Uterus (tissue), 4 donors: Measurements from ENCODE around the gene OOSP3. TPM values are rescaled to one million over a fixed set of nuclear protein-coding genes. Genes with fewer than 3 reads are reported as not detected.

Experiments used
- DNase-seq, 2 donors: peaks; one replicate each; pipeline ENCODE4 v3.0.0-alpha.2; 2019 to 2020
- H3K27ac ChIP-seq, 2 donors: fragments of 200-600 bp; sonication (generic); 1 replicate in 1 of 2; 2 replicates in 1 of 2; pipeline ENCODE4 v1.5.1; 2016 to 2018
- H3K27me3 ChIP-seq, 2 donors: fragments of 200-600 bp; sonication (generic); one replicate each; pipeline ENCODE4 v1.5.1; 2018 to 2019; ENCODE audit warnings: control low read depth in 1 of 2
- H3K36me3 ChIP-seq, 2 donors: fragments of 200-600 bp; sonication (generic); one replicate each; pipeline ENCODE4 v1.5.1; 2019; ENCODE audit warnings: control low read depth in 1 of 2
- H3K4me1 ChIP-seq, 2 donors: fragments of 200-600 bp; sonication (generic); one replicate each; pipeline ENCODE4 v1.5.1; 2018 to 2019; ENCODE audit warnings: control low read depth in 1 of 2
- H3K4me3 ChIP-seq, 2 donors: fragments of 200-600 bp; sonication (generic); 1 replicate in 1 of 2; 2 replicates in 1 of 2; pipeline ENCODE4 v1.5.1; 2018 to 2019; ENCODE audit warnings: mild to moderate bottlenecking in 1 of 2
- H3K9me3 ChIP-seq, 2 donors: fragments of 200-600 bp; sonication (generic); one replicate each; pipeline ENCODE4 v1.5.1; 2019; ENCODE audit warnings: control low read depth in 1 of 2
- CTCF ChIP-seq, 4 experiments: fragments of 200-600 bp in 2 of 4; fragments of 450-650 bp in 2 of 4; sonication (generic) in 2 of 4; IDR thresholded peaks; one replicate each; pipeline ENCODE4 v1.5.1; 2016 to 2019; ENCODE audit warnings: antibody characterized with exemption in 4 of 4, mild to moderate bottlenecking in 2 of 4, moderate library complexity in 1 of 4
- POLR2A ChIP-seq, 2 donors: fragments of 450-650 bp; IDR thresholded peaks; one replicate each; pipeline ENCODE4 v1.6.1; 2016; ENCODE audit warnings: antibody characterized with exemption in 2 of 2, mild to moderate bottlenecking in 1 of 2, moderate library complexity in 1 of 2
- intact Hi-C: fragments of 100-400 bp; cut with DNase I; formaldehyde crosslinking; loops from one replicate; pipeline ENCODE4 v1.15.1; 2023; ENCODE audit warnings: low total_unique reads
- total RNA-seq, 4 donors: library from RNA; depleted of rRNA in 3 of 4; stranded (reverse); fragments of >200 nt in 3 of 4; gene quantifications; one replicate each; pipeline versions ENCODE4 v1.1.0 to v1.2.4, GENCODE V29; 2014 to 2023
- donor health status: DM: yes; HTN: yes; CAD: no.

The OOSP3 gene
- total RNA-seq, 4 donors from 2014 or later: not detected

GRCh38 chr11:59944720-59945119 lies 66.1 kb downstream of the OOSP3 start:
- intact Hi-C loops: no loop called here
- H3K4me1 ChIP-seq: no peaks in the 10 kb centered on the region
- H3K4me3 ChIP-seq: no peak overlapping the region
- no peaks in the 10 kb centered on the region for H3K27me3 ChIP-seq
- no peak for DNase-seq
- H3K9me3 ChIP-seq: no peaks in the 10 kb centered on the region
- no peaks in the 10 kb centered on the region for H3K36me3 ChIP-seq
- H3K27ac ChIP-seq: no peak overlapping the region
- TF ChIP-seq CTCF (IDR thresholded peaks at IDR 0.05) (no peak), POLR2A (IDR thresholded peaks at IDR 0.05) (no peak)

Other genes with a start within 250 kb of the OOSP3 start
- gene PATL1, start 209.7 kb upstream of the OOSP3 start, total RNA-seq: 10 to 100 TPM in 2 of 4 donors, 1 to 10 TPM in 2; 3.5 to 43.0 (median 17.3) TPM
- not detected for gene OR10V1, start 164.9 kb upstream of the OOSP3 start, total RNA-seq
- 10 to 100 TPM in 3 of 4 donors, 1 to 10 TPM in 1; 8.9 to 36.6 (median 26.3) TPM for gene STX3, start 123.4 kb upstream of the OOSP3 start, total RNA-seq
- 10 to 100 TPM; 14.3 to 64.4 (median 38.9) TPM for gene MRPL16, start 68.0 kb upstream of the OOSP3 start, total RNA-seq
- not detected for gene CBLIF, start 33.3 kb upstream of the OOSP3 start, total RNA-seq
- not detected for gene TCN1, start 12.3 kb upstream of the OOSP3 start, total RNA-seq
- gene OOSP1, start 59.6 kb downstream of the OOSP3 start, total RNA-seq: not detected
- not detected for gene OOSP4A, start 85.3 kb downstream of the OOSP3 start, total RNA-seq
- not detected for gene OOSP4B, start 138.4 kb downstream of the OOSP3 start, total RNA-seq
- not detected for gene OOSP2, start 161.6 kb downstream of the OOSP3 start, total RNA-seq
- not detected for gene MS4A3, start 177.9 kb downstream of the OOSP3 start, total RNA-seq
- 1 to 10 TPM in 2 of 4 donors, under 1 TPM in 2; 0.62 to 3.2 (median 0.88) TPM for gene MS4A2, start 209.9 kb downstream of the OOSP3 start, total RNA-seq